Naive thymus-derived CD4-positive, alpha-beta T cell (primary cell): ENCODE measurements around the gene STAG2. TPM values are rescaled to one million over a fixed set of nuclear protein-coding genes. Genes with fewer than 3 reads are reported as not detected.

ENCODE experiments used
- ATAC-seq: fragments of 150-1000 bp; cut with Tn5 transposase; 2 replicates; pipeline ENCODE4 v1.10.0; 2021; ENCODE audit warnings: mild to moderate bottlenecking, moderate library complexity
- CTCF ChIA-PET: fragments of 350-600 bp; sonication (Branson Sonifier 250); formaldehyde crosslinking; loops from one replicate; lab custom pipeline; 2021; ENCODE audit warnings: antibody characterized with exemption; lab: Charles Lee
- POLR2A ChIA-PET: fragments of 350-600 bp; sonication (Branson Sonifier 250); formaldehyde crosslinking; loops from one replicate; lab custom pipeline; 2021; ENCODE audit warnings: antibody characterized with exemption, inconsistent platforms; lab: Charles Lee
- DNase-seq, 9 donors: peaks; one replicate each; pipeline versions ENCODE4 v3.0.0 to v3.0.0-alpha.2; 2020 to 2022; ENCODE audit warnings: mixed read lengths in 1 of 9
- H3K27ac ChIP-seq: one replicate; pipeline ENCODE4 v1.7.0; 2013; ENCODE audit warnings: mild to moderate bottlenecking, low read depth, low read length, moderate library complexity
- H3K27me3 ChIP-seq, 2 donors: one replicate each; pipeline ENCODE4 v1.7.0; 2013; ENCODE audit warnings: low read length in 2 of 2, mild to moderate bottlenecking in 2 of 2, moderate library complexity in 2 of 2; ENCODE audit not compliant: control insufficient read depth in 2 of 2, insufficient read depth in 2 of 2
- H3K36me3 ChIP-seq, 3 experiments: 1 replicate in 2 of 3; 2 replicates in 1 of 3; pipeline ENCODE4 v1.7.0; 2013; ENCODE audit warnings: low read length in 3 of 3, mild to moderate bottlenecking in 3 of 3, moderate library complexity in 1 of 3; ENCODE audit not compliant: insufficient read depth in 3 of 3, control insufficient read depth in 2 of 3
- H3K4me1 ChIP-seq, 2 donors: one replicate each; pipeline ENCODE4 v1.7.0; 2013; ENCODE audit warnings: low read length in 2 of 2, mild to moderate bottlenecking in 2 of 2, moderate library complexity in 1 of 2; ENCODE audit not compliant: control insufficient read depth in 2 of 2, insufficient read depth in 2 of 2
- H3K4me3 ChIP-seq: 2 replicates; pipeline ENCODE4 v1.7.0; 2013; ENCODE audit warnings: mild to moderate bottlenecking, low read length
- H3K9me3 ChIP-seq, 3 experiments: 1 replicate in 2 of 3; 2 replicates in 1 of 3; pipeline ENCODE4 v1.7.0; 2013; ENCODE audit warnings: low read length in 3 of 3; ENCODE audit not compliant: control insufficient read depth in 2 of 3
- H3K27ac Mint-ChIP-seq, 9 donors: one replicate each; pipeline ENCODE4 v1.8.0; 2020 to 2022; ENCODE audit warnings: mixed read lengths in 9 of 9, mild to moderate bottlenecking in 8 of 9, moderate library complexity in 5 of 9, inconsistent platforms in 2 of 9
- H3K27me3 Mint-ChIP-seq, 5 donors: one replicate each; pipeline ENCODE4 v1.8.0; 2021 to 2022; ENCODE audit warnings: mixed read lengths in 5 of 5, mild to moderate bottlenecking in 1 of 5
- H3K36me3 Mint-ChIP-seq, 5 donors: one replicate each; pipeline ENCODE4 v1.8.0; 2020 to 2022; ENCODE audit warnings: mixed read lengths in 5 of 5, mild to moderate bottlenecking in 3 of 5, inconsistent platforms in 1 of 5
- H3K4me1 Mint-ChIP-seq, 7 donors: one replicate each; pipeline ENCODE4 v1.8.0; 2020 to 2022; ENCODE audit warnings: mixed read lengths in 7 of 7, mild to moderate bottlenecking in 3 of 7, inconsistent platforms in 1 of 7
- H3K4me3 Mint-ChIP-seq, 10 donors: one replicate each; pipeline ENCODE4 v1.8.0; 2020 to 2022; ENCODE audit warnings: mild to moderate bottlenecking in 10 of 10, mixed read lengths in 10 of 10, moderate library complexity in 6 of 10, inconsistent platforms in 2 of 10
- H3K9me3 Mint-ChIP-seq, 11 donors: one replicate each; pipeline ENCODE4 v1.8.0; 2020 to 2022; ENCODE audit warnings: mixed read lengths in 11 of 11, mild to moderate bottlenecking in 4 of 11, inconsistent platforms in 1 of 11, moderate library complexity in 1 of 11
- intact Hi-C, 2 donors: fragments of 100-400 bp; cut with micrococcal nuclease; formaldehyde crosslinking; loops; one replicate each; pipeline ENCODE4 v1.15.1; 2023
- polyA plus RNA-seq, 2 donors: library from polyadenylated mRNA; unstranded; fragments of 300-500 nt; fragmentation: Illumina TruSeq; gene quantifications; one replicate each; pipeline ENCODE4 v1.2.3, GENCODE V29; 2021
- total RNA-seq, 6 experiments: library from RNA in 5 of 6; stranded (reverse) in 5 of 6; gene quantifications; 1 replicate in 5 of 6; 2 replicates in 1 of 6; pipeline ENCODE4 v1.2.3 and lab custom pipeline; 2021 to 2026

Gene STAG2
- total and polyA plus RNA-seq, 7 experiments from 2014 or later, result 73.6 to 124 (median 84.6) TPM

DNA sequence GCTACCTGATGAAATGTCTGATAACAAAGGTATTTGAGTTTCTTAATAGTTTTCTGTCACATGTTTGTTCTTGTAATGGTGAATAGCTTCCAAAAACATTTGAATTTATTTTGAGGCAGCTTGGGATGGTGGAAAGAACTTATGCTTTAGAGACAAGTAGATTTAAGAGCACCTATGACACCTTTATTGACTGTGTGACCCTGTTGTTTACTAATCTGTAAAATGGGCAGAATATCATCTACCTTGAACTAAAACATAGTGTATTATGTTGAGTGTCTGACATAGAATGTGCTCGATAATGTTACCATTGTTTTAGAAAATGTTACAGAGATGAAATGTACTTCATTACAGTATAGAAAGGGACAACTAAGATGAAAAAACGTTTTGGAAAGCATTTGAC, 24.9 kb downstream of the STAG2 start:
- Mint-ChIP-seq H3K4me1 (peaks cover 15 to 80% (median 68%) of the 10 kb centered on the region in 7 donors), H3K9me3 (no peaks in the 10 kb centered on the region), H3K27ac (peak overlapping the region in 5 of 9 donors; percentile 6 to 76 (median 49)), H3K36me3 (peaks cover 0 to 7% (median 0%) of the 10 kb centered on the region in 5 donors), H3K27me3 (no peaks in the 10 kb centered on the region), H3K4me3 (no peak overlapping the region)
- peaks cover 5 to 26% of the 10 kb centered on the region in 2 donors for H3K4me1 ChIP-seq
- no peak overlapping the region for H3K27ac ChIP-seq
- H3K9me3 ChIP-seq, result no peaks in the 10 kb centered on the region
- ChIA-PET POLR2A (no interaction called here), CTCF (no interaction called here)
- H3K27me3 ChIP-seq, result no peaks in the 10 kb centered on the region
- intact Hi-C loops, result no loop called here
- H3K4me3 ChIP-seq, result no peak overlapping the region
- no peaks in the 10 kb centered on the region for H3K36me3 ChIP-seq
- ATAC-seq (no peak), DNase-seq (no peak)

DNA sequence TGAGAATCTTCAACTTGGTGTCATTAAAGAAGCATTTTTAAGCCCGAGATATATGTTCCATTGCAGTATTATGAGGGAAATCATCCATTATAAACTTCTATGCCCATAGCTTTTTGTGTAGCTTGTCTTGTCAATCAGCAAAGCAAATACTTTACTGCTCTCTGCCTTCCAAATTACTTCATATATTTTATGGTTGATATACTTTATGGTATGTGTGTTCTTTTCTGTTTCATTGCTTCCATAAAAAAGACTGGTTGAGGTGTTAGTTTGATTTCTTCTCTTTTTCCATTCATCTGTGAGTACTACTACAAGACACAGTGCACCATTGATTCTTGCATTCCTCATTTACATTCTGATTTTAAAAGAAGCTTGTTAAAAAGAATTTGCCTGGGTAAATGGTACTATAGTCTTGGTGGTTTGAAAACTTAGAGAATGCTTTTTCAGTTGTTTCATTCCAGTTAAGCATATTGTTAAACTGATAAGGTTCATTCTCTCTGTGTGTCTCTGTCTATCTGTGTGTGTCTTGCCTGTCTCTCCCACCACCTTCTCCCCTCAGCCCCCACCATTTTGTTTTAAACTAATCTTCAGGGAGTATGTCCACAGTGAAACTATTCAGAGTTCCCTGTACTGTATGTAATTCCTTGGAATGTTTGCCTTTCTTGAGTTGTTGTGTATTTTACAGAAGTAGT, 27.1 kb downstream of the STAG2 start:
- Mint-ChIP-seq H3K27me3 (no peaks in the 10 kb centered on the region), H3K4me3 (peak overlapping the region in 8 of 10 donors; percentile 1 to 42 (median 8)), H3K36me3 (peaks cover 0 to 6% (median 0%) of the 10 kb centered on the region in 5 donors), H3K9me3 (no peaks in the 10 kb centered on the region), H3K27ac (peak overlapping the region in 5 of 9 donors; percentile 37 to 81 (median 71)), H3K4me1 (peaks cover 7 to 77% (median 60%) of the 10 kb centered on the region in 7 donors)
- ChIA-PET POLR2A (no interaction called here), CTCF (no interaction called here)
- Histone ChIP-seq H3K27me3 (no peaks in the 10 kb centered on the region), H3K36me3 (no peaks in the 10 kb centered on the region), H3K27ac (peak overlapping the region; percentile 14), H3K9me3 (no peaks in the 10 kb centered on the region), H3K4me3 (no peak overlapping the region), H3K4me1 (peaks cover 5 to 22% of the 10 kb centered on the region in 2 donors)
- intact Hi-C loops, result no loop called here
- no peak for ATAC-seq
- no peak for DNase-seq

GRCh38 chrX:123989235-123989634, 27.7 kb downstream of the STAG2 start:
- H3K9me3 Mint-ChIP-seq, result no peaks in the 10 kb centered on the region
- peak overlapping the region in 1 of 10 donors; percentile 1 for H3K4me3 Mint-ChIP-seq
- Histone ChIP-seq H3K4me3 (no peak overlapping the region), H3K27ac (no peak overlapping the region), H3K4me1 (peaks cover 8 to 24% of the 10 kb centered on the region in 2 donors), H3K36me3 (no peaks in the 10 kb centered on the region), H3K27me3 (no peaks in the 10 kb centered on the region), H3K9me3 (no peaks in the 10 kb centered on the region)
- intact Hi-C loops, result no loop called here
- H3K27me3 Mint-ChIP-seq, result no peaks in the 10 kb centered on the region
- ChIA-PET POLR2A (no interaction called here), CTCF (no interaction called here)
- no peak for DNase-seq
- ATAC-seq, result no peak
- H3K27ac Mint-ChIP-seq, result peak overlapping the region in 2 of 9 donors; percentile 6 to 51
- H3K4me1 Mint-ChIP-seq, result peaks cover 8 to 75% (median 63%) of the 10 kb centered on the region in 7 donors
- peaks cover 0 to 6% (median 0%) of the 10 kb centered on the region in 5 donors for H3K36me3 Mint-ChIP-seq

GRCh38 chrX:123990169-123990568, 28.7 kb downstream of the STAG2 start:
- ChIA-PET POLR2A (no interaction called here), CTCF (no interaction called here)
- Histone ChIP-seq H3K27ac (no peak overlapping the region), H3K36me3 (no peaks in the 10 kb centered on the region), H3K4me3 (no peak overlapping the region), H3K9me3 (no peaks in the 10 kb centered on the region), H3K27me3 (no peaks in the 10 kb centered on the region), H3K4me1 (peaks cover 8 to 23% of the 10 kb centered on the region in 2 donors)
- Mint-ChIP-seq H3K4me3 (peak overlapping the region in 4 of 10 donors; percentile 5 to 49 (median 40)), H3K27me3 (no peaks in the 10 kb centered on the region), H3K36me3 (peaks cover 0 to 6% (median 0%) of the 10 kb centered on the region in 5 donors), H3K27ac (peak overlapping the region in 5 of 9 donors; percentile 14 to 59 (median 45)), H3K4me1 (peaks cover 16 to 79% (median 69%) of the 10 kb centered on the region in 7 donors), H3K9me3 (no peaks in the 10 kb centered on the region)
- DNase-seq (no peak), ATAC-seq (no peak)
- intact Hi-C loops, result no loop called here

GRCh38 chrX:123990602-123991001, 29.1 kb downstream of the STAG2 start:
- Histone ChIP-seq H3K4me1 (peaks cover 8 to 21% of the 10 kb centered on the region in 2 donors), H3K36me3 (no peaks in the 10 kb centered on the region), H3K27me3 (no peaks in the 10 kb centered on the region), H3K9me3 (no peaks in the 10 kb centered on the region), H3K4me3 (no peak overlapping the region), H3K27ac (no peak overlapping the region)
- no peaks in the 10 kb centered on the region for H3K9me3 Mint-ChIP-seq
- POLR2A ChIA-PET, result no interaction called here
- H3K36me3 Mint-ChIP-seq, result peaks cover 0 to 6% (median 0%) of the 10 kb centered on the region in 5 donors
- DNase-seq (no peak), ATAC-seq (no peak)
- H3K27ac Mint-ChIP-seq, result peak overlapping the region in 7 of 9 donors; percentile 27 to 62 (median 45)
- CTCF ChIA-PET, result no interaction called here
- H3K27me3 Mint-ChIP-seq, result no peaks in the 10 kb centered on the region
- H3K4me3 Mint-ChIP-seq, result peak overlapping the region in 4 of 10 donors; percentile 5 to 49 (median 40)
- intact Hi-C loops, result no loop called here
- H3K4me1 Mint-ChIP-seq, result peaks cover 16 to 77% (median 67%) of the 10 kb centered on the region in 7 donors

DNA sequence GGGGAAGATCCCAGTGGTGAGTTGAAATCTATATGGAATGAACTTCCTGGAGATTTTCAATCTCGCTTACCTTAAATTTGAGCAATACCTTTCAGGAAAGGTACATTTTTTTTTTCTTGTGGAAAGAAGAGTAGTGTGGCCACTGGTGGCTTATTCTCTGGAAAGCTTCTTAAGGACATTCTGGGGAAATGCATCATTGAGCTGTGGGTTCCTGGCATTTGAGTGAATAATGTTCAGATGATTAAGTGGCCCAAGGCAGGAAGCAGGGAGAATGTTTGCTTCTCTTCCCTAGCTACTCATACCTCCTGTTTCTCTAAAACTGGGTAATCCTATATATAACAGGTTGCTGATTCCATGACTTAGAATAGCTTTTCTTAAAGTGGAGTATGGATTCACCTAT, 31.8 kb downstream of the STAG2 start:
- no peaks in the 10 kb centered on the region for H3K9me3 ChIP-seq
- H3K4me1 ChIP-seq, result peaks cover 8 to 16% of the 10 kb centered on the region in 2 donors
- no peaks in the 10 kb centered on the region for H3K36me3 ChIP-seq
- no peak overlapping the region for H3K27ac ChIP-seq
- H3K4me1 Mint-ChIP-seq, result peaks cover 11 to 74% (median 61%) of the 10 kb centered on the region in 7 donors
- ChIA-PET CTCF (no interaction called here), POLR2A (interaction anchor here (0.8 to 1.0 kb wide), 2 partner anchors 9 to 98 kb away, joined by 3 read pairs; no protein-coding TSS in a partner anchor)
- DNase-seq (no peak), ATAC-seq (no peak)
- peak overlapping the region in 4 of 10 donors; percentile 4 to 25 (median 18) for H3K4me3 Mint-ChIP-seq
- no peaks in the 10 kb centered on the region for H3K27me3 Mint-ChIP-seq
- H3K27me3 ChIP-seq, result no peaks in the 10 kb centered on the region
- intact Hi-C loops, result no loop called here
- H3K27ac Mint-ChIP-seq, result peak overlapping the region in 1 of 9 donors; percentile 45
- no peak overlapping the region for H3K4me3 ChIP-seq
- peaks cover 0 to 9% (median 0%) of the 10 kb centered on the region in 5 donors for H3K36me3 Mint-ChIP-seq
- no peaks in the 10 kb centered on the region for H3K9me3 Mint-ChIP-seq
